CD14-positive monocyte (primary cell): ENCODE results near the gene HLCS. TPM values are rescaled to one million over a fixed set of nuclear protein-coding genes. Genes with fewer than 3 reads are reported as not detected.

ENCODE experiments used
- DNase-seq, 3 donors: peaks; one replicate each; pipeline ENCODE4 v3.0.0-alpha.2; 2011 to 2022
- H2AFZ ChIP-seq: 2 replicates; pipeline ENCODE4 v1.6.0; 2012; ENCODE audit warnings: mild to moderate bottlenecking, low read depth, low read length, inconsistent platforms; ENCODE audit not compliant: insufficient read depth, poor library complexity, severe bottlenecking
- H3K27ac ChIP-seq, 2 donors: 1 replicate in 1 of 2; 2 replicates in 1 of 2; pipeline ENCODE4 v1.5.1; 2012 to 2013; ENCODE audit warnings: low read length in 2 of 2, control low read depth in 1 of 2, inconsistent platforms in 1 of 2, low read depth in 1 of 2, mild to moderate bottlenecking in 1 of 2
- H3K27me3 ChIP-seq, 2 donors: one replicate each; pipeline versions ENCODE4 v1.6.0 to v1.6.1; 2011 to 2013; ENCODE audit warnings: low read length in 2 of 2; ENCODE audit not compliant: control insufficient read depth in 2 of 2, insufficient read depth in 2 of 2
- H3K36me3 ChIP-seq, 2 donors: replicated peaks in 1 of 2; 1 replicate in 1 of 2; 2 replicates in 1 of 2; pipeline versions ENCODE4 v1.5.1 to v1.6.1; 2012 to 2013; ENCODE audit warnings: low read length in 2 of 2, control low read depth in 1 of 2, inconsistent platforms in 1 of 2, mild to moderate bottlenecking in 1 of 2; ENCODE audit not compliant: insufficient read depth in 2 of 2, control insufficient read depth in 1 of 2
- H3K4me1 ChIP-seq, 2 donors: 1 replicate in 1 of 2; 2 replicates in 1 of 2; pipeline versions ENCODE4 v1.5.1 to v1.6.1; 2012 to 2013; ENCODE audit warnings: low read length in 2 of 2, control low read depth in 1 of 2, inconsistent platforms in 1 of 2, mild to moderate bottlenecking in 1 of 2, moderate library complexity in 1 of 2; ENCODE audit not compliant: insufficient read depth in 2 of 2, control insufficient read depth in 1 of 2
- H3K4me2 ChIP-seq: replicated peaks from 2 replicates; pipeline ENCODE3; 2012; ENCODE audit warnings: low read length, moderate library complexity, mild to moderate bottlenecking; ENCODE audit not compliant: poor library complexity, severe bottlenecking; ENCODE audit errors: extremely low read depth
- H3K4me3 ChIP-seq, 3 experiments: fragments of 200-600 bp in 1 of 3; sonication (generic) in 1 of 3; replicated peaks in 1 of 3; 1 replicate in 2 of 3; 2 replicates in 1 of 3; pipeline ENCODE4 v1.5.1; 2011 to 2013; ENCODE audit warnings: low read length in 3 of 3, mild to moderate bottlenecking in 3 of 3, control low read depth in 2 of 3, low read depth in 2 of 3, inconsistent platforms in 1 of 3, moderate library complexity in 1 of 3
- H3K79me2 ChIP-seq: 2 replicates; pipeline ENCODE4 v1.6.0; 2012; ENCODE audit warnings: mild to moderate bottlenecking, control low read depth, inconsistent platforms, low read length, moderate library complexity; ENCODE audit not compliant: insufficient read depth
- H3K9ac ChIP-seq: 2 replicates; pipeline ENCODE4 v1.6.0; 2017; ENCODE audit warnings: low read length, mild to moderate bottlenecking; ENCODE audit not compliant: insufficient read depth, poor library complexity, severe bottlenecking
- H3K9me3 ChIP-seq, 2 donors: replicated peaks in 1 of 2; 1 replicate in 1 of 2; 2 replicates in 1 of 2; pipeline versions ENCODE4 v1.5.1 to v1.6.1; 2012 to 2013; ENCODE audit warnings: low read length in 2 of 2, control low read depth in 1 of 2; ENCODE audit not compliant: control insufficient read depth in 1 of 2, insufficient read depth in 1 of 2
- H4K20me1 ChIP-seq: 2 replicates; pipeline ENCODE4 v1.6.0; 2012; ENCODE audit warnings: mild to moderate bottlenecking, low read length, control low read depth, moderate library complexity; ENCODE audit not compliant: insufficient read depth
- H3K27ac Mint-ChIP-seq, 7 donors: one replicate each; pipeline ENCODE4 v1.8.0; 2020; ENCODE audit warnings: mild to moderate bottlenecking in 7 of 7, mixed read lengths in 7 of 7, moderate library complexity in 6 of 7, inconsistent platforms in 2 of 7
- H3K27me3 Mint-ChIP-seq, 3 donors: one replicate each; pipeline ENCODE4 v1.8.0; 2021 to 2022; ENCODE audit warnings: low read depth in 3 of 3, mild to moderate bottlenecking in 3 of 3, mixed read lengths in 3 of 3, moderate library complexity in 3 of 3, inconsistent platforms in 1 of 3
- H3K36me3 Mint-ChIP-seq, 2 donors: one replicate each; pipeline ENCODE4 v1.8.0; 2020; ENCODE audit warnings: mixed read lengths in 2 of 2, inconsistent platforms in 1 of 2, mild to moderate bottlenecking in 1 of 2
- H3K4me1 Mint-ChIP-seq: one replicate; pipeline ENCODE4 v1.8.0; 2020; ENCODE audit warnings: mild to moderate bottlenecking, mixed read lengths
- H3K4me3 Mint-ChIP-seq, 2 donors: one replicate each; pipeline ENCODE4 v1.8.0; 2020; ENCODE audit warnings: mild to moderate bottlenecking in 2 of 2, mixed read lengths in 2 of 2, moderate library complexity in 1 of 2
- H3K9me3 Mint-ChIP-seq, 7 donors: one replicate each; pipeline ENCODE4 v1.8.0; 2020 to 2022; ENCODE audit warnings: mixed read lengths in 7 of 7, mild to moderate bottlenecking in 6 of 7, moderate library complexity in 6 of 7, inconsistent platforms in 2 of 7
- WGBS: methylation state at CpG from one replicate; pipeline ENCODE4 v1.1.5; 2013; ENCODE audit warnings: missing lambda C conversion rate; ENCODE audit not compliant: insufficient coverage; 5-methylcytosine and 5-hydroxymethylcytosine counted together
- intact Hi-C, 2 donors: fragments of 100-400 bp; cut with micrococcal nuclease; formaldehyde crosslinking; loops; one replicate each; pipeline versions ENCODE4 v1.15.0 to v1.15.1; 2023
- polyA plus RNA-seq, 3 donors: library from polyadenylated mRNA; depleted of rRNA in 1 of 3; unstranded in 2 of 3; stranded (reverse) in 1 of 3; fragments of 300-500 nt in 2 of 3; fragments of >200 nt in 1 of 3; fragmentation: Illumina TruSeq in 2 of 3; gene quantifications; 1 replicate in 2 of 3; 2 replicates in 1 of 3; pipeline ENCODE4 v1.2.3, GENCODE V29; 2012 to 2021
- TF ChIP-seq, protein P1 (sequence below): fragments of 200-600 bp; IDR thresholded peaks from one replicate; pipeline ENCODE4 v1.8.0; 2022; ENCODE audit warnings: antibody characterized with exemption, mild to moderate bottlenecking

HLCS gene
- polyA plus RNA-seq, 3 donors = 2.1 to 3.1 (median 2.2) TPM

DNA sequence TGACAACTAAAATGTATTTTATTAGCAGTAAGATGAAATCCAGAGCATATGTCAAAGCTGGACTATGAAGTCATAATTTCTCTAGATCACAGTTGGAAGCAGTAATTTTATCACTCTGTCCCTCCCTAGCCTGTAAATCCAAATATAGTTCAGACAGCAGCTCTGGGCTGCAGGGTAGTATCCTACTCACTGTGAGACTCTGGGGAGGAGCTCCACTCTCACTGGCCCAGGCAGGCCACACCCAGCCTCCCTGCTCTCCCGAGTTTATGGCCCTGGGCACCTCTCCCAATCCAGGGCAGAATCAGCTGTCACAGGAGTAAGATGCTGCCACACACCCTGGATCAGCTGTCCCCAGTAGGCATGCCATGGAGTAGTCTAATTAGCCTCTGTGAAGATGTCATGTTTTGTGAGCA is 131.1 kb downstream of the HLCS start:
- no peaks in the 10 kb centered on the region for H3K4me1 Mint-ChIP-seq
- no peaks in the 10 kb centered on the region for H3K9me3 Mint-ChIP-seq
- Histone ChIP-seq H4K20me1 (no peaks in the 10 kb centered on the region), H3K9me3 (no peaks in the 10 kb centered on the region), H3K9ac (no peak overlapping the region), H2AFZ (no peak overlapping the region), H3K4me2 (no peak overlapping the region), H3K4me3 (no peak overlapping the region), H3K79me2 (no peaks in the 10 kb centered on the region), H3K36me3 (no peaks in the 10 kb centered on the region), H3K27ac (no peak overlapping the region), H3K27me3 (no peaks in the 10 kb centered on the region), H3K4me1 (no peaks in the 10 kb centered on the region)
- H3K4me3 Mint-ChIP-seq = no peak overlapping the region
- H3K36me3 Mint-ChIP-seq = no peaks in the 10 kb centered on the region
- H3K27ac Mint-ChIP-seq = no peak overlapping the region
- H3K27me3 Mint-ChIP-seq = peaks cover 0 to 3% (median 0%) of the 10 kb centered on the region in 3 donors
- intact Hi-C loops = no loop called here
- WGBS = no CpG with 5 or more reads among the region's 1 CpG
- DNase-seq = no peak
- TF ChIP-seq, protein P1, sequence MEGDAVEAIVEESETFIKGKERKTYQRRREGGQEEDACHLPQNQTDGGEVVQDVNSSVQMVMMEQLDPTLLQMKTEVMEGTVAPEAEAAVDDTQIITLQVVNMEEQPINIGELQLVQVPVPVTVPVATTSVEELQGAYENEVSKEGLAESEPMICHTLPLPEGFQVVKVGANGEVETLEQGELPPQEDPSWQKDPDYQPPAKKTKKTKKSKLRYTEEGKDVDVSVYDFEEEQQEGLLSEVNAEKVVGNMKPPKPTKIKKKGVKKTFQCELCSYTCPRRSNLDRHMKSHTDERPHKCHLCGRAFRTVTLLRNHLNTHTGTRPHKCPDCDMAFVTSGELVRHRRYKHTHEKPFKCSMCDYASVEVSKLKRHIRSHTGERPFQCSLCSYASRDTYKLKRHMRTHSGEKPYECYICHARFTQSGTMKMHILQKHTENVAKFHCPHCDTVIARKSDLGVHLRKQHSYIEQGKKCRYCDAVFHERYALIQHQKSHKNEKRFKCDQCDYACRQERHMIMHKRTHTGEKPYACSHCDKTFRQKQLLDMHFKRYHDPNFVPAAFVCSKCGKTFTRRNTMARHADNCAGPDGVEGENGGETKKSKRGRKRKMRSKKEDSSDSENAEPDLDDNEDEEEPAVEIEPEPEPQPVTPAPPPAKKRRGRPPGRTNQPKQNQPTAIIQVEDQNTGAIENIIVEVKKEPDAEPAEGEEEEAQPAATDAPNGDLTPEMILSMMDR = no peak

DNA sequence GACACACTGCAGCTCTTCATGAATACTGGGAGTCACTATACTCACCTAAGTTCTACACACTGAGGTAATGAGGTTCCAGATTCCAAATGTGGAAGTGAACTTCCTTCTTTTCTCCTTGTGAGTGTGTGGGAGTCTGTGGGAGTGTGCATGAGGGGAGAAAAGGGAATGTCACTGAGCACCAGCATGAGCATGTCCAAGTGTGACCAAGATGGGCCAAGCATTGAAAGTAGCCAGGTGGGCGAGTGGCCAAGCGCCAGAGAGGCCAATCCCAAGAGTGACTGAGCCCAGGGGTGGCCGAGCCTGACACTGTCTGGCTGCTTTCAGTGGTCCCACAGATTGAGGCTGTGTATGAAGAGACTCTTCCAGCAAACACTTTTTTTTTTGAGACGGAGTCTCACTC is 132.3 kb downstream of the HLCS start:
- intact Hi-C loops = no loop called here
- Histone ChIP-seq H3K4me1 (no peaks in the 10 kb centered on the region), H3K79me2 (no peaks in the 10 kb centered on the region), H3K36me3 (no peaks in the 10 kb centered on the region), H3K27me3 (no peaks in the 10 kb centered on the region), H4K20me1 (no peaks in the 10 kb centered on the region), H3K9me3 (no peaks in the 10 kb centered on the region), H3K27ac (no peak overlapping the region), H3K4me2 (no peak overlapping the region), H2AFZ (no peak overlapping the region), H3K9ac (no peak overlapping the region), H3K4me3 (no peak overlapping the region)
- TF ChIP-seq, protein P1 = no peak
- no peak for DNase-seq
- Mint-ChIP-seq H3K9me3 (no peaks in the 10 kb centered on the region), H3K27ac (no peak overlapping the region), H3K4me1 (no peaks in the 10 kb centered on the region), H3K36me3 (no peaks in the 10 kb centered on the region), H3K4me3 (no peak overlapping the region), H3K27me3 (peaks cover 0 to 3% (median 0%) of the 10 kb centered on the region in 3 donors)
- 98% methylated on average over 4 of the region's 4 CpGs for WGBS
